ENCODE measurements around the gene ATPAF1. TPM values are rescaled to one million over a fixed set of nuclear protein-coding genes. Genes with fewer than 3 reads are reported as not detected.

Gene ATPAF1
- total RNA-seq, 1 experiment from 2014 or later = 98.8 TPM

GRCh38 chr1:46623743-46624644, 44.2 kb downstream of the ATPAF1 start:
- no peak for DNase-seq (ENCODE audit: low read depth)
- in situ Hi-C loops (cut with HindIII; ENCODE audit: low pct_unique_long_range_greater_than_20kb, low sequenced_read_pairs) = no loop called here

GRCh38 chr1:46622344-46622743, 45.8 kb downstream of the ATPAF1 start:
- DNase-seq (ENCODE audit: low read depth) = no peak
- in situ Hi-C loops (cut with HindIII; ENCODE audit: low pct_unique_long_range_greater_than_20kb, low sequenced_read_pairs) = no loop called here

DNA sequence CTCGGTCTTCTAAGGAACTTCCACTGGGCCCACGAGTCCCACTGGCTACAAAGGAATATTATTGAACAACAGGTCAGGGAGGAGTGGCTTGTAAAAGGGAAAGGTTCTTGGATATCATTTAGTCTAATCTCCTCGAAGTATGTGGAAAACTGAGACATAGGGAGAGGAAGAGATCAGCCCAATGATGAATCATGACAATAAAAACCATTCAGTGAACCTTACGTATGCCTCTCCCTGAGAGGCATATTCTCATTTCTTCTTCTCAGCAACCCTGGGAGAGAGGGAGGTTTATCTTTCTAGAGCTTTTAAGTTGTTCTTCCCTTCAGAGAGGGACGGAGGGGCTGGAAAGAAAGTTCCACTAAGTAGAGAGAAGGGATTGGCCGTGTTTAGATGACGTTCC, 46.2 kb downstream of the ATPAF1 start:
- no peak for DNase-seq (ENCODE audit: low read depth)
- in situ Hi-C loops (cut with HindIII; ENCODE audit: low pct_unique_long_range_greater_than_20kb, low sequenced_read_pairs) = no loop called here

DNA sequence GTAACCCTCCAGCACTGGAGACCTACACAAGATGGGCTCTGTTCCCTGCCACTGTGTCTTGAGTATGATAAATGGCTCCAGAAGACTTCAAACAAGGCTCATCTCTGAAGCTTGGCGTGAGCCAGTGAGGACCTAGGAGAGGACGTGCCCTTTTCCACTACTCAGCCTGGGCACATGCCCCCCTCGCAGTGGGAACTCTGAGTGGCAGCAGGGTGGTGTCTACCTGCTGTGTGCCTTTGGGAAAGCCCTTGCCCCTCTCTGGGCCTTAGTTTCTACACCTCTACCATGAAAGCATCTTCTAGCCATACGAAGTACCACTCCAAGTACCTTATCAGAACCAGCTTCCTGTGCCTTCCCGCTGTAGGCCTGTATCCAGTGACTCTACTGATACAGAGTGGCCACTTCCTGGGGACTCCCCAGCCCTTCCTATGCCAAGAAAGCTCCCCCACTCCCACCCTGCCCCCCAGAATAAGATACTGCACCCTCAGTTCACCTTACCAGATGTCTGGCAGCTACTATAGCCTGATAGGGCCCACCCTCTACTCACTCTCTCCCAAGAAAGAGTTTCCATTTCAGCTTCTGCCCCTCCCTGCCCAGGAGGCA, 48.4 kb downstream of the ATPAF1 start:
- DNase-seq (ENCODE audit: low read depth) = no peak
- in situ Hi-C loops (cut with HindIII; ENCODE audit: low pct_unique_long_range_greater_than_20kb, low sequenced_read_pairs) = no loop called here

DNA sequence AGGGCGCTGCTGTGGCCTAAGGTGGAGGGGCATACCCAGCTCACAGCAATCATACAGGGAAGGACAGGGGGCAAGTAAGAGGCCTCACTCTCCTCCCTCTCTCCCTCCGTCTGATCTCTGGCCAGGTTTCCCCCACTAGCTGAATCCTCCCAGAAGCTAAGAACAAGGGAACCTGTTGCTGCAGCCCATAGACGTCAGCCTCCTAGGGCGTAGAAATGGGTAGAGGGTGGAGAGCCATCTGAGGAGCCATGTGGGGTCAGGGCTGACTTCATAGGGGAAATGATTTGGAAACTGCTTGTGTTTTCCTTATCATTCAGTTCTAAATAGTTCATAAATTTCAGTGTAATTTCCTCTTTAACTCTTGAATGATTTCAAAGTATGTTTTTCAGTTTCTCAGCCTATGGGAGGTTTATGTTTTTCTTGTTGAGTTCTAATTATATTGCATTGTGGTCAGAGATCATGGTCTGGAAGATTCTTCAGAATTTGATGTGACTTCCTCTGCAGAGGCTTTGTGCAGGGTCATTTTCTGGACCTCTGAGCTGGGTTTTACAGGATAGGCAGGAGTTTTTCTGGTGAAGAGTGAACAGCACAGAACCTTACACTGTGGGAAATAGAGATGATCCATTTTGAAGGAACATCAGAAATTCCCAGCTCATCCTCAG, 49.3 kb downstream of the ATPAF1 start:
- in situ Hi-C loops (cut with HindIII; ENCODE audit: low pct_unique_long_range_greater_than_20kb, low sequenced_read_pairs) = no loop called here

GRCh38 chr1:46617833-46618232, 50.3 kb downstream of the ATPAF1 start:
- no peak for DNase-seq (ENCODE audit: low read depth)
- in situ Hi-C loops (cut with HindIII; ENCODE audit: low pct_unique_long_range_greater_than_20kb, low sequenced_read_pairs) = no loop called here

More for the DNA sequence above, 49.3 kb downstream of the ATPAF1 start:
- DNase-seq (ENCODE audit: low read depth) = no peak

- no peak for DNase-seq (ENCODE audit: low read depth)
- in situ Hi-C loops (cut with HindIII; ENCODE audit: low pct_unique_long_range_greater_than_20kb, low sequenced_read_pairs) = no loop called here
Measured at GRCh38 chr1:46617108-46617800, 50.9 kb downstream of the ATPAF1 start.

DNA sequence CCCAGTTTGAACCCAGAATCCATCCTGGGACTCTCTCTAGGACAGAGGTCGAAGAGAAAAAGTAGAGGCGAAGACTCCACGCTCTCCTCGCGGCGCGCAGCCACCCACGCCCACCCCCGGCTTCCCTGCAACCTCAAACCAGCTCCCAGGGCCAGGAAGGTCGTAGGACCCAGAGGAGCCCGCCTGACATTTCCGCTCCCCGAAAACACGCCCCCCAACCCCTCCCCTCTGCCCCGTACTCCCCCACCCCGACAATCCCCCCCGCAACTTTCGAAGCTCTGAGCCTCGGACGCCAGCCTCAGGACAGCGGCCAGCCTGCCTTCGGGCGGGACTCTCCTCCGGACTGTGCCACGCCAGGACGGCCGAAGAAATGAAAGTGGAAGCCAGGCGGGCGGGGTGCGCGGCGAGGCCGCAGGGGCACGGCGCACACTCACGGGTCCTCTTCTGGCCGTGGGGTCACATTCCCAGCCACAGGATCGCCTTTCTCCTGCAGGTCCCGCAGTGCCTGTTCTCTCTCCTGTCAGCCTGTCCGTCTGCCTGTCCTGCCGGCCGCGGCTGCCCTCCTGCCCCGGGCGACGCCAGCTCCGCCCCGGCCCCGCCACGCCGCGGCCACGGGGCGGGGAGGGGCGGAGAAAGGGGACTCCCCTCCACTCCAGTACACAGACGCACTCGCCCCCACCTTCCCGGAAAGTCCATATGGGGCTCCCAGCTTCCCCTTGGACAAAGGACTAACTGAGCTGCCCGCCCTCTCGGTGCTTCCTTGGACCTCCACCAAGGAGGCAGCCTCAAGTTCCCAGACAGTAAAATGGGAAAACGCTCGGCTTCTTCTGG, 51.7 kb downstream of the ATPAF1 start, which contains the start of gene MOB3C:
TSS of gene MOB3C (minus strand) at position 535 of the 831 bp plus-strand sequence. CDS start 3,490 bp downstream, outside the sequence.
- in situ Hi-C loops (cut with HindIII; ENCODE audit: low pct_unique_long_range_greater_than_20kb, low sequenced_read_pairs) = no loop called here
- peak; percentile 87 for DNase-seq (ENCODE audit: low read depth)

GRCh38 chr1:46615735-46616134, 52.4 kb downstream of the ATPAF1 start:
- in situ Hi-C loops (cut with HindIII; ENCODE audit: low pct_unique_long_range_greater_than_20kb, low sequenced_read_pairs) = no loop called here
- DNase-seq (ENCODE audit: low read depth) = no peak

GRCh38 chr1:46615088-46615487, 53.1 kb downstream of the ATPAF1 start:
- DNase-seq (ENCODE audit: low read depth) = no peak
- in situ Hi-C loops (cut with HindIII; ENCODE audit: low pct_unique_long_range_greater_than_20kb, low sequenced_read_pairs) = no loop called here

- no peak for DNase-seq (ENCODE audit: low read depth)
- in situ Hi-C loops (cut with HindIII; ENCODE audit: low pct_unique_long_range_greater_than_20kb, low sequenced_read_pairs) = no loop called here
Measured at GRCh38 chr1:46614604-46614984, 53.6 kb downstream of the ATPAF1 start.

GRCh38 chr1:46613661-46614603, 54.2 kb downstream of the ATPAF1 start:
- peak; percentile 76 for DNase-seq (ENCODE audit: low read depth)
- in situ Hi-C loops (cut with HindIII; ENCODE audit: low pct_unique_long_range_greater_than_20kb, low sequenced_read_pairs) = no loop called here

DNA sequence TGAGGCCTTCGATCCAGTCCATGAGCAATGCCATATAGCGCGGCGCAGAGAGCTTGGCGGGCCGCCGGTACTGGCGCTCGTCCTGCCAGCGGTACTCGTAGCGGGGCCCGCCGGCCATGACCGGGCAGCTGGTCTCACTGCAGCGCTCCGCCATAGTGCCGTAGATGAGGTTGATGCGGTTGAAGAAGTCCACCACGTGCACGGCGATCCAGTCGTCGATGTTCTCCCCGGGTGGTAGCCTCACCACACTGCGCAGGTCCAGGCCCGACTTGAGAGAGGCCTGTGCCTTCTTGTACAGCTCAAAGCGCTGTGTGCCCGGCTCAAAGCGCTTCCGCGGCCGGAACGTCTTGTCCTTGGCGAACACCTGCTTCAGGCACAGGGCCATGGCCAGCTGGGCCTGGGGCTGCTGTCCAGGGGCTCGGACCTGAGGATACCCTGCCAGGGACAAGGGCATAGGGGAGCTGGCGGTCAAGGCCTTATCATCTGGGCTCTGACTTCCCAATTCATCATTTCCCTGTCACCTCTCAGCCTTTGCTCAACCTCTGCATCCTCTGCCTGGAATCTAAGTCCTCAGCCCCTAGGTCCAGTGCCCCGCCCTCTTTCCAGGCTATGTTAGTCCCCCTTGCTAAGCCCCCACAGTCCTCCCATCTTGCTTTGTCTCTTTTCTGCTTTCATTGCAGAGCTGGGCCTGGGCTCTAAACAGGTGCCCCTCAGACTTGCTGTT, 55.1 kb downstream of the ATPAF1 start:
- in situ Hi-C loops (cut with HindIII; ENCODE audit: low pct_unique_long_range_greater_than_20kb, low sequenced_read_pairs) = no loop called here
- DNase-seq (ENCODE audit: low read depth) = no peak

GRCh38 chr1:46611691-46612221, 56.4 kb downstream of the ATPAF1 start:
- peak; percentile 98 for DNase-seq (ENCODE audit: low read depth)
- in situ Hi-C loops (cut with HindIII; ENCODE audit: low pct_unique_long_range_greater_than_20kb, low sequenced_read_pairs) = no loop called here

DNA sequence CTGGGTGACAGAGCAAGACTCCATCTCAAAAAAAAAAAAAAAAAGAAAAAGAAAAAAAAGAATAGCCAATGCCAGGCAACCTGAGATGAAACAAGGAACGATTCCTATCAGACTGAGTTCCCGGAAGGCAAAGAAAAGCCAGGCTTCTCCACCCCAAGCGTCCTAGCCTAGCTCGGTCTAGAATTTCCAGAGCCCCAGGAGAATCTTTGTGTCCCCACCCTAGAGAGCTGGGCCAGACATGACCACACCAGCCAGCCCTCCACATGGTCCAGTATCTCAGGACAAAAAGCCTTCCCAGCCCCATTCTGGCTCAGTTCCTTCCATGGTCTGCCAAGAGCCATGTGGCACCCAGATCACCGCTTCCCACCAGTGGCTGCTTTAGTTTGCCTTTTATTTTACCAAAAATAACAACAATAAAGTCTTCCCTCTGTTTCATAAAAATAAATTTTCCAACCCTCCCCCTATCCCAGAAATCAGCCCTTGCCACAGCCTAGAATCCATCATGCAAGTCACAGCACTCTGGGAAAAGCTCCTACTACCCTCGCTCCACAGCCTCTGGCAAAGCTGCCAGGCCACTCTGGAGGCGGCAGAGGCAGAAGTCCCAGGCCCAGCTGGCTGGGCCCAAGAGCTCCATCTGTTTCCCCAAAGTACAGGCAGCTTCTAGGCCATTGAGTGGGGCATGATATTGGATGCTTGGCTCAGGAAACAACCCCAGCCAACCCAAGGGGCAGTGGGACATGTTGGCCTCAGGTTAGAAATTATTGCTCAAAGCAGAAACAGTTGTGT, 60.6 kb downstream of the ATPAF1 start:
- in situ Hi-C loops (cut with HindIII; ENCODE audit: low pct_unique_long_range_greater_than_20kb, low sequenced_read_pairs) = no loop called here
- no peak for DNase-seq (ENCODE audit: low read depth)
